A549 (cell line): ENCODE results near the gene HOXC6. TPM values are rescaled to one million over a fixed set of nuclear protein-coding genes. Genes with fewer than 3 reads are reported as not detected.

ENCODE experiments used
- ATAC-seq, 2 experiments: fragments of 200-7000 bp in 1 of 2; fragments of >200 bp in 1 of 2; cut with Nextera tagmentation in 1 of 2; cut with Tn5 transposase in 1 of 2; 3 replicates each; pipeline versions ENCODE4 v1.8.0 to v1.9.1; 2018 to 2020; ENCODE audit warnings: mild to moderate bottlenecking in 1 of 2, moderate library complexity in 1 of 2
- CTCF ChIA-PET: fragments of 300-600 bp; sonication (Branson Sonifier 250); formaldehyde crosslinking; extraction: SDS; loops from one replicate; lab custom pipeline; 2021; ENCODE audit warnings: antibody characterized with exemption, inconsistent platforms; lab: Yijun Ruan, JAX
- POLR2A ChIA-PET: fragments of 350-600 bp; formaldehyde crosslinking; extraction: SDS; loops from one replicate; lab custom pipeline; 2021; ENCODE audit warnings: antibody characterized with exemption, inconsistent platforms; lab: Yijun Ruan, JAX
- DNase-seq, 2 experiments: peaks; one replicate each; pipeline versions ENCODE4 v3.0.0 to v3.0.0-alpha.2; 2011 to 2016; ENCODE audit warnings: low read depth in 1 of 2, low spot score in 1 of 2
- FAIRE-seq: peaks from 2 replicates; lab custom pipeline; 2011; peaks lifted over from hg19 to GRCh38; lab: Jason Lieb, UNC
- H3K27ac ChIP-seq, 2 experiments: fragments of >200 bp; sonication (Bioruptor Twin); formaldehyde crosslinking; 3 replicates each; pipeline ENCODE4 v1.5.1; 2016 to 2017
- H3K4me1 ChIP-seq: fragments of >200 bp; sonication (Bioruptor Twin); formaldehyde crosslinking; 3 replicates; pipeline ENCODE4 v1.6.1; 2016
- H3K4me2 ChIP-seq: fragments of >200 bp; sonication (Bioruptor Twin); formaldehyde crosslinking; 3 replicates; pipeline ENCODE4 v1.6.1; 2016
- H3K4me3 ChIP-seq: fragments of >200 bp; sonication (Bioruptor Twin); formaldehyde crosslinking; 3 replicates; pipeline ENCODE4 v1.5.1; 2016
- H3K9me3 ChIP-seq: fragments of >200 bp; sonication (Bioruptor Twin); formaldehyde crosslinking; 3 replicates; pipeline ENCODE4 v1.6.1; 2016
- EP300 ChIP-seq, 2 experiments: fragments of >200 bp; sonication (Bioruptor Twin); formaldehyde crosslinking; IDR thresholded peaks; 2 replicates in 1 of 2; 3 replicates in 1 of 2; pipeline ENCODE4 v1.6.1; 2016 to 2017
- GATA3 ChIP-seq: IDR thresholded peaks from 2 replicates; pipeline ENCODE4 v1.6.1; 2012; ENCODE audit warnings: borderline replicate concordance
- JUN ChIP-seq, 2 experiments: fragments of >200 bp; sonication (Bioruptor Twin); formaldehyde crosslinking; IDR thresholded peaks; 2 replicates in 1 of 2; 3 replicates in 1 of 2; pipeline ENCODE4 v1.6.1; 2016 to 2017
- KDM1A ChIP-seq: fragments of 200-600 bp; sonication (generic); IDR thresholded peaks from 2 replicates; pipeline ENCODE4 v1.6.1; 2016; ENCODE audit warnings: low read depth, mild to moderate bottlenecking
- MYC ChIP-seq: IDR thresholded peaks from 2 replicates; pipeline ENCODE4 v1.6.1; 2012; ENCODE audit warnings: mild to moderate bottlenecking, inconsistent platforms, low read length, improper control_type of control experiment, borderline replicate concordance
- NPAS2 ChIP-seq: fragments of 250-450 bp; sonication (Bioruptor Pico); IDR thresholded peaks from 2 replicates; pipeline ENCODE4 v1.8.0; 2022; ENCODE audit warnings: mild to moderate bottlenecking, moderate library complexity, borderline replicate concordance
- PHF8 ChIP-seq: fragments of 200-600 bp; sonication (generic); IDR thresholded peaks from 2 replicates; pipeline ENCODE4 v1.6.1; 2016; ENCODE audit warnings: low read depth, mild to moderate bottlenecking, antibody characterized with exemption, moderate library complexity, borderline replicate concordance
- WGBS: methylation state at CpG from one replicate; pipeline ENCODE4 v1.1.6; 2017; ENCODE audit errors: missing lambda C conversion rate; 5-methylcytosine and 5-hydroxymethylcytosine counted together
- polyA plus RNA-seq, 4 experiments: library from polyadenylated mRNA; depleted of rRNA in 3 of 4; stranded (reverse); fragments of >200 nt; fragmentation: RNase III in 1 of 4; extraction: RNeasy Plus Mini Kit Qiagen cat#74134 plus additional on column Dnase treatment in 1 of 4; gene quantifications; 2 replicates in 3 of 4; 3 replicates in 1 of 4; pipeline ENCODE4 v1.2.3, GENCODE V29; 2011 to 2017
- TF ChIP-seq, protein P1 (sequence below): fragments of >200 bp; sonication (Bioruptor Twin); formaldehyde crosslinking; IDR thresholded peaks from 2 replicates; pipeline ENCODE4 v1.6.1; 2016
- TF ChIP-seq, protein P2 (sequence below): fragments of 250-450 bp; sonication (Bioruptor Pico); IDR thresholded peaks from 2 replicates; pipeline ENCODE4 v1.5.0; 2020; ENCODE audit warnings: low read depth, mild to moderate bottlenecking, moderate library complexity
- TF ChIP-seq, protein P3 (sequence below): fragments of 200-600 bp; sonication (generic); IDR thresholded peaks from 2 replicates; pipeline ENCODE4 v1.6.1; 2016; ENCODE audit warnings: antibody characterized with exemption, mild to moderate bottlenecking, moderate library complexity
- TF ChIP-seq, protein P4 (sequence below): fragments of 450-650 bp; IDR thresholded peaks from 2 replicates; pipeline ENCODE4 v1.6.1; 2014; ENCODE audit warnings: antibody characterized with exemption

Gene HOXC6
- polyA plus RNA-seq, 2 of the 4 experiments (the other 2 are of a cell fraction), result 5.2 to 6.0 TPM

DNA sequence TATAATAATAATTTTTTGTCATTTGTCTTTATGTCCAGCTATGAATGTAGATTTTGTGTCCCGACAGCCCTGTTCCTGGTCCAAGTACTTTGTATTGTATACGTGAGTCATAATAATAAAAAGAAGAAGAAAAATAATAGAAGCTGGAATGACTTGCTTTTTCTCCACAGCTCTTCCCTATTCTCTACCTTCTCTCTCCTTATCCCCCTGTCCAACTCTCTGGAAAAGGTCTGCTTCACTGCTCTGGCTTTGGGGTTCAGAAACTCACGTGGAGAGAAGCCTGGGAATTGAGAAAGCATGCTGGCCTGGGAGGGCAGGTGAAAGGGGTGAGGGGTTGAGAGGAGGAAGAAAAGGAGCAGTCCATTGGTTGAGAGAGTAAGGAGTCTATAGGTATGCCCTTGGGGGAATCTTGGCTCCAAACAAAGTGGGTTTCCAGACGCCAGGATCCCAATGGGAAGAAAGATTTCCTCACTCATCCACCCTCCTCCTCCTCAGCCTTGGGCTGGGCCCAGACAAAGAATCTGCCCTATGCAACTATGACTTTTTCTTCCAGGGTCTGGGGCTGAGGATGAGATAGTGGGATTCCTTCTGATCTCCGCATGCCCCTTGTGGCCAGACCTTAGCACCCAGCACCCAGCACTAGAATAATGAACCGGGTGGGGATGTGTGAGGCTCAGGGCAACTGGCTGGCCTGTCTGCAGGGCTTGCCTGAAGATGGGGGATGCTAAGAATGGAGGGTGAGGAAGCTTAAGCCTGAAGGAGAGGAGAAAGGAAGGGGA lies 15.4 kb upstream of the HOXC6 start:
- 44% methylated on average over 6 of the region's 6 CpGs for WGBS
- Histone ChIP-seq H3K27ac (peak overlapping the region; percentile 43 to 77), H3K4me3 (no peak overlapping the region), H3K4me2 (peak overlapping the region; percentile 60), H3K4me1 (peaks cover 52% of the 10 kb centered on the region), H3K9me3 (no peaks in the 10 kb centered on the region)
- DNase-seq (peak; percentile 47 to 54), FAIRE-seq (no peak), ATAC-seq (peak in 1 of 2 experiments; percentile 57; a peak in 3 of 6 replicates)
- POLR2A ChIA-PET, result no interaction called here
- TF ChIP-seq MYC, result no peak
- CTCF ChIA-PET, result interaction anchor here (1.2 to 28.7 kb wide), 3 partner anchors 20 to 202 kb away, joined by 3 to 1074 read pairs (median 43); partner anchors contain the start of genes HOXC5 and SMUG1

DNA sequence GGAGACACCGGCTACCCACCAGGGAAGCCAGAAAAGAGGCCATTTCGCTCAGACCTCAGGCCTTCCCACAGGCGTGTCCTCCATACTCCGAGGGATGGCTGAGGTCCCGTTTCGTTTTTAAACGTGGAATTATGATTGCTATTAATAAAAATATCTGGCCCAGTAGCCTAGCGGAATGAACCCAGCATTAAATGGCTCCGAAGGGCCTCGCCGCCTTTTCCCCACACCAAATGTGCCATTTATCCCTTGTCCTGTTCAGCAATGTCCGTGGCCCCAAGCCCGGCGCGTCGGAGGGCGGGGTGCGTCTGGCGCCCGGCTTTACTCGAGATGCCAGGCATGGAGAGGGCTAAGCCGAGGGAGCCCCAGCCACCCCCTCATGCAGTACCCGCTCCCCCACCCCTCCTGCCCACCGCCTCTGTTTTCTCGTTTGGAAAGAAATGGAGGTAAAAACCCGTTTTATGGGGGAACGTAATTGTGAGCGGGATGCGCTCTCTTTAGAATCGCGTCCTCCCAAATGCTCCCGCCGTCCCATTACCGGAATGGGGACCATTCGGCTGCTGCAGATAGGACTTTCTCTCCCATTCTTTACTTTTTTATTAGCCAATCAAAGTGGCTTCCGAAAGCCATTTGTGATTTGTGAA lies 13.7 kb upstream of the HOXC6 start:
- no peaks in the 10 kb centered on the region for H3K9me3 ChIP-seq
- no peak for ATAC-seq
- peak overlapping the region; percentile 60 for H3K4me2 ChIP-seq
- TF ChIP-seq EP300 (IDR thresholded peaks at IDR 0.05) (no peak), PHF8 (no peak), MYC (no peak), KDM1A (no peak), GATA3 (no peak), NPAS2 (CRISPR knock-in tag) (no peak), JUN (IDR thresholded peaks at IDR 0.05) (no peak)
- TF ChIP-seq, protein P1, sequence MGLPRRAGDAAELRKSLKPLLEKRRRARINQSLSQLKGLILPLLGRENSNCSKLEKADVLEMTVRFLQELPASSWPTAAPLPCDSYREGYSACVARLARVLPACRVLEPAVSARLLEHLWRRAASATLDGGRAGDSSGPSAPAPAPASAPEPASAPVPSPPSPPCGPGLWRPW, result no peak
- TF ChIP-seq, protein P2, sequence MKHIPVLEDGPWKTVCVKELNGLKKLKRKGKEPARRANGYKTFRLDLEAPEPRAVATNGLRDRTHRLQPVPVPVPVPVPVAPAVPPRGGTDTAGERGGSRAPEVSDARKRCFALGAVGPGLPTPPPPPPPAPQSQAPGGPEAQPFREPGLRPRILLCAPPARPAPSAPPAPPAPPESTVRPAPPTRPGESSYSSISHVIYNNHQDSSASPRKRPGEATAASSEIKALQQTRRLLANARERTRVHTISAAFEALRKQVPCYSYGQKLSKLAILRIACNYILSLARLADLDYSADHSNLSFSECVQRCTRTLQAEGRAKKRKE (CRISPR knock-in tag), result no peak
- TF ChIP-seq, protein P3, sequence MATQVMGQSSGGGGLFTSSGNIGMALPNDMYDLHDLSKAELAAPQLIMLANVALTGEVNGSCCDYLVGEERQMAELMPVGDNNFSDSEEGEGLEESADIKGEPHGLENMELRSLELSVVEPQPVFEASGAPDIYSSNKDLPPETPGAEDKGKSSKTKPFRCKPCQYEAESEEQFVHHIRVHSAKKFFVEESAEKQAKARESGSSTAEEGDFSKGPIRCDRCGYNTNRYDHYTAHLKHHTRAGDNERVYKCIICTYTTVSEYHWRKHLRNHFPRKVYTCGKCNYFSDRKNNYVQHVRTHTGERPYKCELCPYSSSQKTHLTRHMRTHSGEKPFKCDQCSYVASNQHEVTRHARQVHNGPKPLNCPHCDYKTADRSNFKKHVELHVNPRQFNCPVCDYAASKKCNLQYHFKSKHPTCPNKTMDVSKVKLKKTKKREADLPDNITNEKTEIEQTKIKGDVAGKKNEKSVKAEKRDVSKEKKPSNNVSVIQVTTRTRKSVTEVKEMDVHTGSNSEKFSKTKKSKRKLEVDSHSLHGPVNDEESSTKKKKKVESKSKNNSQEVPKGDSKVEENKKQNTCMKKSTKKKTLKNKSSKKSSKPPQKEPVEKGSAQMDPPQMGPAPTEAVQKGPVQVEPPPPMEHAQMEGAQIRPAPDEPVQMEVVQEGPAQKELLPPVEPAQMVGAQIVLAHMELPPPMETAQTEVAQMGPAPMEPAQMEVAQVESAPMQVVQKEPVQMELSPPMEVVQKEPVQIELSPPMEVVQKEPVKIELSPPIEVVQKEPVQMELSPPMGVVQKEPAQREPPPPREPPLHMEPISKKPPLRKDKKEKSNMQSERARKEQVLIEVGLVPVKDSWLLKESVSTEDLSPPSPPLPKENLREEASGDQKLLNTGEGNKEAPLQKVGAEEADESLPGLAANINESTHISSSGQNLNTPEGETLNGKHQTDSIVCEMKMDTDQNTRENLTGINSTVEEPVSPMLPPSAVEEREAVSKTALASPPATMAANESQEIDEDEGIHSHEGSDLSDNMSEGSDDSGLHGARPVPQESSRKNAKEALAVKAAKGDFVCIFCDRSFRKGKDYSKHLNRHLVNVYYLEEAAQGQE, result no peak
- TF ChIP-seq, protein P4, sequence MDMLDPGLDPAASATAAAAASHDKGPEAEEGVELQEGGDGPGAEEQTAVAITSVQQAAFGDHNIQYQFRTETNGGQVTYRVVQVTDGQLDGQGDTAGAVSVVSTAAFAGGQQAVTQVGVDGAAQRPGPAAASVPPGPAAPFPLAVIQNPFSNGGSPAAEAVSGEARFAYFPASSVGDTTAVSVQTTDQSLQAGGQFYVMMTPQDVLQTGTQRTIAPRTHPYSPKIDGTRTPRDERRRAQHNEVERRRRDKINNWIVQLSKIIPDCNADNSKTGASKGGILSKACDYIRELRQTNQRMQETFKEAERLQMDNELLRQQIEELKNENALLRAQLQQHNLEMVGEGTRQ, result no peak
- no peak for DNase-seq
- POLR2A ChIA-PET, result no interaction called here
- CTCF ChIA-PET, result interaction anchor here (0.7 to 28.7 kb wide), 8 partner anchors 9 to 201 kb away, joined by 3 to 1074 read pairs (median 8); partner anchors contain the start of genes HOXC5, HOXC6 and SMUG1
- 92% methylated on average over 36 of the region's 36 CpGs for WGBS
- no peak for FAIRE-seq
- H3K4me1 ChIP-seq, result peaks cover 62% of the 10 kb centered on the region
- H3K4me3 ChIP-seq, result no peak overlapping the region
- H3K27ac ChIP-seq, result peak overlapping the region in 1 of 2 experiments; percentile 77; a peak in 3 of 6 replicates
